ENCODE results near the gene CIB1.

GRCh38 chr15:90271459-90272166 is 37.9 kb upstream of the CIB1 start:
- no peak for TF ChIP-seq CTCF (IDR thresholded peaks at IDR 0.05)
- TF ChIP-seq POLR2A (IDR thresholded peaks at IDR 0.05), result no peak
- no peak for TF ChIP-seq EP300 (IDR thresholded peaks at IDR 0.05)
